HG02678 (cell line): Measurements from ENCODE around the gene ELP1.

Source experiments
- ATAC-seq: cut with Tn5 transposase; IDR thresholded peaks from one replicate; pipeline ENCODE4 v1.9.1; 2021; ENCODE audit warnings: mild to moderate bottlenecking, moderate library complexity; ENCODE audit not compliant: unreplicated experiment

The ELP1 gene

GRCh38 chr9:108883085-108883484, 50.8 kb downstream of the ELP1 start:
- no peak for ATAC-seq

GRCh38 chr9:108882052-108882888, 51.7 kb downstream of the ELP1 start:
- ATAC-seq, result no peak

- no peak for ATAC-seq
Observed at GRCh38 chr9:108880738-108881316, 53.1 kb downstream of the ELP1 start.

- no peak for ATAC-seq
Observed at GRCh38 chr9:108877524-108877923, 56.4 kb downstream of the ELP1 start.

GRCh38 chr9:108876425-108876824, 57.5 kb downstream of the ELP1 start:
- no peak for ATAC-seq

- ATAC-seq, result no peak
Observed at GRCh38 chr9:108874058-108874788, 59.7 kb downstream of the ELP1 start.

- ATAC-seq, result no peak
Observed at GRCh38 chr9:108869092-108869725, 64.7 kb downstream of the ELP1 start.

- ATAC-seq, result no peak
Observed at GRCh38 chr9:108867829-108868228, 66.1 kb downstream of the ELP1 start.

GRCh38 chr9:108867116-108867515, 66.8 kb downstream of the ELP1 start:
- ATAC-seq, result no peak

- ATAC-seq, result no peak
Observed at GRCh38 chr9:108866001-108866420, 67.9 kb downstream of the ELP1 start.

- no peak for ATAC-seq
Observed at GRCh38 chr9:108865037-108865436, 68.9 kb downstream of the ELP1 start.

- ATAC-seq, result no peak
Observed at GRCh38 chr9:108864446-108864845, 69.5 kb downstream of the ELP1 start.

GRCh38 chr9:108863891-108864290, 70.0 kb downstream of the ELP1 start:
- ATAC-seq, result no peak

GRCh38 chr9:108861997-108862396, 71.9 kb downstream of the ELP1 start, which contains the start of gene ACTL7A:
Gene ACTL7A, plus strand, starts transcription at chr9:108862266. Its CDS starts 57 bp downstream, at chr9:108862323.
- ATAC-seq, result no peak

GRCh38 chr9:108861464-108861863, 72.5 kb downstream of the ELP1 start:
- ATAC-seq, result no peak

GRCh38 chr9:108860764-108861163, 73.2 kb downstream of the ELP1 start:
- no peak for ATAC-seq

GRCh38 chr9:108860354-108860753, 73.6 kb downstream of the ELP1 start:
- no peak for ATAC-seq

- no peak for ATAC-seq
Observed at GRCh38 chr9:108859459-108860114, 74.3 kb downstream of the ELP1 start.

- no peak for ATAC-seq
Observed at GRCh38 chr9:108857572-108857971, 76.4 kb downstream of the ELP1 start.

GRCh38 chr9:108855888-108856287, 78.0 kb downstream of the ELP1 start, which contains the start of gene ACTL7B:
Gene ACTL7B, minus strand, starts transcription at chr9:108855986. Its CDS starts 56 bp downstream, at chr9:108855930.
- no peak for ATAC-seq

GRCh38 chr9:108855529-108855886, 78.4 kb downstream of the ELP1 start:
- ATAC-seq, result no peak
